ENCODE measurements around the gene RGS6.

GRCh38 chr14:72237722-72238666 lies 305.8 kb downstream of the RGS6 start:
- no peak for TF ChIP-seq RFX5 (IDR thresholded peaks at IDR 0.05; ENCODE audit: low read depth, low read length)
- TF ChIP-seq CTCF (conservative IDR thresholded peaks at IDR 0.05; ENCODE audit: low read depth, low read length): no peak
- TF ChIP-seq SMC3 (IDR thresholded peaks at IDR 0.05; ENCODE audit: low read depth, low read length): no peak
